OCI-LY7 (cell line): ENCODE measurements around the gene WWOX. TPM values are rescaled to one million over a fixed set of nuclear protein-coding genes. Genes with fewer than 3 reads are reported as not detected.

ENCODE experiments used
- BruUV-seq: library from RNA; stranded (reverse); fragments of 400-500 nt; replicated peaks from 2 replicates; lab custom pipeline; 2021; lab: Mats Ljungman, UMichigan
- CTCF ChIA-PET: fragments of 300-600 bp; sonication (Branson Sonifier 250); formaldehyde crosslinking; loops from one replicate; lab custom pipeline; 2022; ENCODE audit warnings: antibody characterized with exemption; ENCODE audit not compliant: unreplicated experiment; lab: Charles Lee
- POLR2A ChIA-PET: fragments of 300-600 bp; sonication (Branson Sonifier 250); formaldehyde crosslinking; loops from one replicate; lab custom pipeline; 2022; ENCODE audit warnings: antibody characterized with exemption; lab: Charles Lee
- DNase-seq: peaks from one replicate; pipeline ENCODE4 v3.0.0-alpha.2; 2015; ENCODE audit warnings: low spot score
- H2AFZ ChIP-seq: fragments of 200-600 bp; sonication (generic), shearing (Covaris generic); 2 replicates; pipeline ENCODE4 v1.6.1; 2014; ENCODE audit warnings: mild to moderate bottlenecking, antibody characterized with exemption, low read length, moderate library complexity
- H3K27ac ChIP-seq: fragments of 200-600 bp; sonication (generic); 2 replicates; pipeline ENCODE4 v1.5.1; 2014; ENCODE audit warnings: mixed run types, low read depth, mild to moderate bottlenecking, moderate library complexity, low read length, inconsistent platforms; ENCODE audit not compliant: poor library complexity, severe bottlenecking
- H3K36me3 ChIP-seq: fragments of 200-600 bp; sonication (generic); 2 replicates; pipeline ENCODE4 v1.6.1; 2014; ENCODE audit warnings: mild to moderate bottlenecking, antibody characterized with exemption, low read length, moderate library complexity, mixed read lengths; ENCODE audit not compliant: insufficient read depth
- H3K4me1 ChIP-seq: fragments of 200-600 bp; sonication (generic); 2 replicates; pipeline ENCODE4 v1.5.1; 2014; ENCODE audit warnings: mild to moderate bottlenecking, low read length; ENCODE audit not compliant: insufficient read depth, poor library complexity, severe bottlenecking
- H3K4me2 ChIP-seq: fragments of 200-600 bp; sonication (generic); 2 replicates; pipeline ENCODE4 v1.6.1; 2014; ENCODE audit warnings: mild to moderate bottlenecking, low read length
- H3K4me3 ChIP-seq: fragments of 200-600 bp; sonication (generic); 2 replicates; pipeline ENCODE4 v1.5.1; 2014; ENCODE audit warnings: mild to moderate bottlenecking, low read depth, low read length; ENCODE audit not compliant: poor library complexity, severe bottlenecking
- H3K79me2 ChIP-seq: fragments of 200-600 bp; sonication (generic); 2 replicates; pipeline ENCODE4 v1.6.1; 2016; ENCODE audit warnings: low read depth, mild to moderate bottlenecking, low read length, moderate library complexity, mixed read lengths; ENCODE audit not compliant: insufficient read depth
- H3K9me2 ChIP-seq: fragments of 200-600 bp; sonication (generic); 2 replicates; pipeline ENCODE4 v1.6.1; 2016; ENCODE audit warnings: mild to moderate bottlenecking, low read length, mixed read lengths; ENCODE audit not compliant: insufficient read depth
- H3K9me3 ChIP-seq: fragments of 200-600 bp; sonication (generic); 2 replicates; pipeline ENCODE4 v1.6.1; 2014; ENCODE audit warnings: mild to moderate bottlenecking, mixed run types, low read length, mixed read lengths
- H4K20me1 ChIP-seq: fragments of 200-600 bp; sonication (generic); 2 replicates; pipeline ENCODE4 v1.6.1; 2014; ENCODE audit warnings: mild to moderate bottlenecking, antibody characterized with exemption, low read length, moderate library complexity, mixed read lengths; ENCODE audit not compliant: insufficient read depth
- EZH2phosphoT487 ChIP-seq: fragments of 200-600 bp; sonication (generic); IDR thresholded peaks from 2 replicates; pipeline ENCODE4 v1.6.1; 2018; ENCODE audit warnings: low read depth, borderline replicate concordance, mild to moderate bottlenecking, mixed run types, antibody characterized with exemption, low read length, moderate library complexity, mixed read lengths
- intact Hi-C: fragments of 100-400 bp; cut with micrococcal nuclease; formaldehyde crosslinking; loops from one replicate; pipeline ENCODE4 v1.10.0; 2022; ENCODE audit not compliant: unreplicated experiment
- total RNA-seq, 2 experiments: library from RNA; depleted of rRNA in 1 of 2; stranded (reverse); fragments of >200 nt in 1 of 2; shearing (Covaris generic) in 1 of 2; gene quantifications; 2 replicates each; pipeline ENCODE4 v1.2.3, GENCODE V29; 2014 to 2022
- TF ChIP-seq, protein P1 (sequence below): fragments of 200-600 bp; sonication (generic); conservative IDR thresholded peaks from 2 replicates; pipeline ENCODE4 v1.5.1; 2014; ENCODE audit warnings: mild to moderate bottlenecking, antibody characterized with exemption, low read length, moderate library complexity, mixed read lengths

The WWOX gene
- total RNA-seq, 2 experiments from 2014 or later, result 40.2 to 47.6 TPM

DNA sequence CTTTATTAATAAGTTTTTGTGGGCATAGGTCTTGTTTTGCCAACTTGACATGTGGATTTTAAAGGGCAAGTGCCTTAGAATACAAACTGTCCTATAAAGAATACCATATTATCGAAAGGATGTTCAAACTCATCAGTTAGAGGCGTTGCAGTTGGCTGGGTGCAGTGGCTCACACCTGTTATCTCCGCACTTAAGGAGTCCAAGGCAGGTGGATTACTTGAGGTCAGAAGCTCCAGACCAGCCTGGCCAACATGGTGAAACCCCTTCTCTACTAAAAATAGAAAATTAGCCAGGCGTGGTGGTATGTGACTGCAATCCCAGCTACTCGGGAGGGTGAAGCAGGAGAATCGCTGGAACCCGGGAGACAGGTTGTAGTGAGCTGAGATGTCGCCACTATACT lies 472.0 kb downstream of the WWOX start:
- H3K4me3 ChIP-seq, result no peak overlapping the region
- H3K9me2 ChIP-seq, result no peaks in the 10 kb centered on the region
- H2AFZ ChIP-seq, result no peak overlapping the region
- no peaks in the 10 kb centered on the region for H3K4me1 ChIP-seq
- BruUV-seq, result no TSS peak
- H3K4me2 ChIP-seq, result no peak overlapping the region
- H3K79me2 ChIP-seq, result no peaks in the 10 kb centered on the region
- H3K27ac ChIP-seq, result no peak overlapping the region
- POLR2A ChIA-PET, result no interaction called here
- CTCF ChIA-PET, result no interaction called here
- no peaks in the 10 kb centered on the region for H4K20me1 ChIP-seq
- intact Hi-C loops, result no loop called here
- DNase-seq, result no peak
- H3K36me3 ChIP-seq, result no peaks in the 10 kb centered on the region
- TF ChIP-seq, protein P1, sequence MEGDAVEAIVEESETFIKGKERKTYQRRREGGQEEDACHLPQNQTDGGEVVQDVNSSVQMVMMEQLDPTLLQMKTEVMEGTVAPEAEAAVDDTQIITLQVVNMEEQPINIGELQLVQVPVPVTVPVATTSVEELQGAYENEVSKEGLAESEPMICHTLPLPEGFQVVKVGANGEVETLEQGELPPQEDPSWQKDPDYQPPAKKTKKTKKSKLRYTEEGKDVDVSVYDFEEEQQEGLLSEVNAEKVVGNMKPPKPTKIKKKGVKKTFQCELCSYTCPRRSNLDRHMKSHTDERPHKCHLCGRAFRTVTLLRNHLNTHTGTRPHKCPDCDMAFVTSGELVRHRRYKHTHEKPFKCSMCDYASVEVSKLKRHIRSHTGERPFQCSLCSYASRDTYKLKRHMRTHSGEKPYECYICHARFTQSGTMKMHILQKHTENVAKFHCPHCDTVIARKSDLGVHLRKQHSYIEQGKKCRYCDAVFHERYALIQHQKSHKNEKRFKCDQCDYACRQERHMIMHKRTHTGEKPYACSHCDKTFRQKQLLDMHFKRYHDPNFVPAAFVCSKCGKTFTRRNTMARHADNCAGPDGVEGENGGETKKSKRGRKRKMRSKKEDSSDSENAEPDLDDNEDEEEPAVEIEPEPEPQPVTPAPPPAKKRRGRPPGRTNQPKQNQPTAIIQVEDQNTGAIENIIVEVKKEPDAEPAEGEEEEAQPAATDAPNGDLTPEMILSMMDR, result no peak
- TF ChIP-seq EZH2phosphoT487, result no peak
- no peaks in the 10 kb centered on the region for H3K9me3 ChIP-seq

DNA sequence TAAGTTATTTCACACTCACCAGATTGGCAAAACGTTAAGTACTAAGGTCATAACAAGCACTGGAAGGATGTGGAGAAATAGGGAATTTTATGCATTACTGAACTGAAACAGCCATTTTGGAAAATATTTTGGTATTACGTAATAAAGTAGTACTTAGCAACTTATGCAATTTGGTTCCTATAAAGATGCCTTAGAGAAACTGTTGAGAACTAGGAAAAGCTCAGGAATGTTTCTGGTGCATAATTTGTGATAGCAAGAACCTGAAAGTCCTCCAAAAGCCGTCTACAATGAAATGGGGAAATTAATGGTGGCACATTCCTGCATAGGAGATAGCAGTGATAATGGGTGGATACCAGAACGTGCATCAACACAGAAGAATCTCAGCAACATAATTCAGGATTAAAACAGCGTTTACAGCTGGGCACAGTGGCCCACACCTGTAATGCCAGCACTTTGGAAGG lies 472.5 kb downstream of the WWOX start:
- no peaks in the 10 kb centered on the region for H3K9me3 ChIP-seq
- intact Hi-C loops, result no loop called here
- no peak for DNase-seq
- no peaks in the 10 kb centered on the region for H3K79me2 ChIP-seq
- ChIA-PET POLR2A (no interaction called here), CTCF (no interaction called here)
- no peaks in the 10 kb centered on the region for H3K4me1 ChIP-seq
- no peaks in the 10 kb centered on the region for H3K36me3 ChIP-seq
- TF ChIP-seq, protein P1, result no peak
- H4K20me1 ChIP-seq, result no peaks in the 10 kb centered on the region
- BruUV-seq, result no TSS peak
- H3K9me2 ChIP-seq, result no peaks in the 10 kb centered on the region
- H3K4me2 ChIP-seq, result no peak overlapping the region
- no peak overlapping the region for H3K4me3 ChIP-seq
- H3K27ac ChIP-seq, result no peak overlapping the region
- H2AFZ ChIP-seq, result no peak overlapping the region

DNA sequence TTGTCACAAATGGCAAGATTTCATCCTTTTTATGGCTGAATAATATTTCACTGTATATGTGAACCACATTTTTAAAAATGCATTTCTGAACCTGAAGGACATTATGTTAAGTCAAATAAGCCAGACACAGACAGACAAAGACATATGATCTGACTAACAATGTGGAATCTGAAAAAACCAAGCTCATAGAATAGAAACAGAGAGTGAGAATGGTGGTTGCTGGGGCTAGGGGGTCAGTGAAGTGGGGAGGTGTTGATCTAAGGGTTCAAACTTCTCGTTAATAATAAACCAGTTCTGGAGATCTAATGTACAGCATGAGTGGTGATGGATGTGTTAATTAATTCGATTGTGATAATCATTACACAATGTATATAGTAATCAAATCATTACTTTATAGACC lies 475.1 kb downstream of the WWOX start:
- POLR2A ChIA-PET, result no interaction called here
- no peaks in the 10 kb centered on the region for H3K9me3 ChIP-seq

More for the DNA sequence above, 475.1 kb downstream of the WWOX start:
- no peaks in the 10 kb centered on the region for H3K4me1 ChIP-seq
- no peak for TF ChIP-seq EZH2phosphoT487
- TF ChIP-seq, protein P1, result no peak
- H3K4me2 ChIP-seq, result no peak overlapping the region
- no peak for DNase-seq
- no peak overlapping the region for H3K4me3 ChIP-seq
- H2AFZ ChIP-seq, result no peak overlapping the region
- H3K79me2 ChIP-seq, result no peaks in the 10 kb centered on the region
- H4K20me1 ChIP-seq, result no peaks in the 10 kb centered on the region
- no TSS peak for BruUV-seq
- no peaks in the 10 kb centered on the region for H3K9me2 ChIP-seq
- intact Hi-C loops, result no loop called here
- no peaks in the 10 kb centered on the region for H3K36me3 ChIP-seq
- CTCF ChIA-PET, result no interaction called here
- no peak overlapping the region for H3K27ac ChIP-seq
